Thymus (tissue), 11 donors: ENCODE results near the gene SLX4IP. TPM values are rescaled to one million over a fixed set of nuclear protein-coding genes. Genes with fewer than 3 reads are reported as not detected.
A peak's percentile ranks its signal among the peaks of the same experiment; 100 is the strongest.

Experiments
- DNase-seq, 9 donors: peaks; one replicate each; pipeline ENCODE4 v3.0.0-alpha.2; 2013; ENCODE audit warnings: low spot score in 9 of 9, low read depth in 6 of 9, missing footprints in 1 of 9
- H3K27ac ChIP-seq, 2 donors: one replicate each; pipeline ENCODE4 v1.5.1; 2013; ENCODE audit warnings: control low read depth in 1 of 2, low read depth in 1 of 2, low read length in 1 of 2, mild to moderate bottlenecking in 1 of 2, moderate library complexity in 1 of 2
- H3K27me3 ChIP-seq, 2 donors: one replicate each; pipeline ENCODE4 v1.5.1; 2013; ENCODE audit warnings: low read length in 1 of 2; ENCODE audit not compliant: control insufficient read depth in 2 of 2, insufficient read depth in 1 of 2
- H3K36me3 ChIP-seq, 2 donors: one replicate each; pipeline ENCODE4 v1.5.1; 2013; ENCODE audit warnings: low read length in 1 of 2, mild to moderate bottlenecking in 1 of 2, moderate library complexity in 1 of 2; ENCODE audit not compliant: control insufficient read depth in 2 of 2, insufficient read depth in 2 of 2
- H3K4me1 ChIP-seq, 2 donors: one replicate each; pipeline ENCODE4 v1.5.1; 2013; ENCODE audit warnings: low read length in 2 of 2; ENCODE audit not compliant: control insufficient read depth in 2 of 2, insufficient read depth in 2 of 2
- H3K4me3 ChIP-seq, 2 donors: one replicate each; pipeline ENCODE4 v1.5.1; 2013; ENCODE audit warnings: low read length in 2 of 2, control low read depth in 1 of 2, mild to moderate bottlenecking in 1 of 2
- H3K9me3 ChIP-seq, 2 donors: one replicate each; pipeline ENCODE4 v1.5.1; 2013; ENCODE audit warnings: low read length in 1 of 2, mild to moderate bottlenecking in 1 of 2; ENCODE audit not compliant: control insufficient read depth in 2 of 2, insufficient read depth in 1 of 2
- WGBS: extraction: QIAGEN DNeasy Blood & Tissue Kit; methylation state at CpG from one replicate; pipeline ENCODE4 v1.1.7; 2013; 5-methylcytosine and 5-hydroxymethylcytosine counted together
- polyA plus RNA-seq: library from polyadenylated mRNA; stranded (reverse); fragments of 200-250 nt; gene quantifications from one replicate; pipeline ENCODE4 v1.2.3, GENCODE V29; 2013
- total RNA-seq: library from RNA; stranded (reverse); fragments of 120-200 nt; gene quantifications from one replicate; pipeline ENCODE4 v1.2.4, GENCODE V29; 2013
- donor health status: healthy.

Gene SLX4IP
- total and polyA plus RNA-seq, 2 donors, result 5.1 to 7.4 TPM

GRCh38 chr20:10551732-10552724 lies 116.9 kb downstream of the SLX4IP start:
- H3K9me3 ChIP-seq, result no peaks in the 10 kb centered on the region
- H3K27me3 ChIP-seq, result no peaks in the 10 kb centered on the region
- H3K4me1 ChIP-seq, result peaks cover 0 to 14% of the 10 kb centered on the region in 2 donors
- WGBS, result 87% methylated on average over 8 of the region's 8 CpGs
- H3K36me3 ChIP-seq, result peaks cover 0 to 5% of the 10 kb centered on the region in 2 donors
- DNase-seq, result peak in 2 of 9 donors; percentile 16 to 34
- H3K4me3 ChIP-seq, result no peak overlapping the region
- H3K27ac ChIP-seq, result no peak overlapping the region

GRCh38 chr20:10553326-10553984 lies 118.3 kb downstream of the SLX4IP start:
- DNase-seq, result peak in 7 of 9 donors; percentile 31 to 70 (median 46)
- H3K36me3 ChIP-seq, result peaks cover 0 to 5% of the 10 kb centered on the region in 2 donors
- WGBS, result 65% methylated on average over 5 of the region's 5 CpGs
- no peak overlapping the region for H3K27ac ChIP-seq
- peaks cover 0 to 14% of the 10 kb centered on the region in 2 donors for H3K4me1 ChIP-seq
- no peaks in the 10 kb centered on the region for H3K9me3 ChIP-seq
- no peak overlapping the region for H3K4me3 ChIP-seq
- no peaks in the 10 kb centered on the region for H3K27me3 ChIP-seq

GRCh38 chr20:10554285-10554684 lies 119.2 kb downstream of the SLX4IP start:
- whole genome bisulfite sequencing, result 90% methylated on average over 2 of the region's 2 CpGs
- Histone ChIP-seq H3K4me3 (no peak overlapping the region), H3K27me3 (no peaks in the 10 kb centered on the region), H3K9me3 (no peaks in the 10 kb centered on the region), H3K4me1 (peaks cover 0 to 14% of the 10 kb centered on the region in 2 donors), H3K27ac (no peak overlapping the region), H3K36me3 (peaks cover 0 to 5% of the 10 kb centered on the region in 2 donors)
- DNase-seq, result no peak

GRCh38 chr20:10555393-10555792 lies 120.3 kb downstream of the SLX4IP start:
- DNase-seq, result no peak
- no peak overlapping the region for H3K4me3 ChIP-seq
- H3K9me3 ChIP-seq, result no peaks in the 10 kb centered on the region
- H3K36me3 ChIP-seq, result peaks cover 0 to 5% of the 10 kb centered on the region in 2 donors
- peaks cover 0 to 11% of the 10 kb centered on the region in 2 donors for H3K4me1 ChIP-seq
- no peak overlapping the region for H3K27ac ChIP-seq
- WGBS, result 98% methylated on average over 3 of the region's 3 CpGs
- no peaks in the 10 kb centered on the region for H3K27me3 ChIP-seq

GRCh38 chr20:10555865-10556308 lies 120.8 kb downstream of the SLX4IP start:
- Histone ChIP-seq H3K9me3 (no peaks in the 10 kb centered on the region), H3K27me3 (no peaks in the 10 kb centered on the region), H3K36me3 (peaks cover 0 to 5% of the 10 kb centered on the region in 2 donors), H3K27ac (no peak overlapping the region), H3K4me3 (no peak overlapping the region), H3K4me1 (peaks cover 0 to 6% of the 10 kb centered on the region in 2 donors)
- DNase-seq, result no peak
- 98% methylated on average over 5 of the region's 5 CpGs for WGBS

GRCh38 chr20:10556519-10557083 lies 121.5 kb downstream of the SLX4IP start:
- WGBS, result 96% methylated on average over 2 of the region's 2 CpGs
- peaks cover 0 to 6% of the 10 kb centered on the region in 2 donors for H3K4me1 ChIP-seq
- peaks cover 0 to 6% of the 10 kb centered on the region in 2 donors for H3K36me3 ChIP-seq
- no peak overlapping the region for H3K4me3 ChIP-seq
- no peak overlapping the region for H3K27ac ChIP-seq
- no peaks in the 10 kb centered on the region for H3K9me3 ChIP-seq
- DNase-seq, result no peak
- H3K27me3 ChIP-seq, result no peaks in the 10 kb centered on the region

- no peak overlapping the region for H3K27ac ChIP-seq
- H3K4me3 ChIP-seq, result no peak overlapping the region
- 95% methylated on average over 6 of the region's 6 CpGs for WGBS
- peaks cover 0 to 8% of the 10 kb centered on the region in 2 donors for H3K36me3 ChIP-seq
- no peaks in the 10 kb centered on the region for H3K9me3 ChIP-seq
- no peak for DNase-seq
- no peaks in the 10 kb centered on the region for H3K4me1 ChIP-seq
- no peaks in the 10 kb centered on the region for H3K27me3 ChIP-seq
Observed at GRCh38 chr20:10557685-10558084, 122.6 kb downstream of the SLX4IP start.

GRCh38 chr20:10558635-10559187 lies 123.6 kb downstream of the SLX4IP start:
- Histone ChIP-seq H3K9me3 (no peaks in the 10 kb centered on the region), H3K4me1 (no peaks in the 10 kb centered on the region), H3K27me3 (no peaks in the 10 kb centered on the region), H3K27ac (peak overlapping the region; percentile 52), H3K36me3 (peaks cover 0 to 8% of the 10 kb centered on the region in 2 donors), H3K4me3 (no peak overlapping the region)
- 85% methylated on average over 9 of the region's 9 CpGs for WGBS
- DNase-seq, result peak in 6 of 9 donors; percentile 25 to 72 (median 40)
